Astrocyte (in vitro differentiated cells and primary cell): ENCODE results near the gene NT5C3B. TPM values are rescaled to one million over a fixed set of nuclear protein-coding genes. Genes with fewer than 3 reads are reported as not detected.
"Not testable (repeated sequence)": the region's sequence is repeated elsewhere in the genome, so short reads cannot be mapped to it uniquely, and the experiment has no call there.

Experiments
- DNase-seq: peaks from one replicate; pipeline ENCODE4 v3.0.0-alpha.2; 2010; ENCODE audit warnings: low read depth
- FAIRE-seq: peaks from 2 replicates; lab custom pipeline; 2011; peaks lifted over from hg19 to GRCh38; lab: Jason Lieb, UNC
- H2AFZ ChIP-seq: 2 replicates; pipeline ENCODE4 v1.6.0; 2012; ENCODE audit warnings: low read depth, low read length, inconsistent platforms
- H3K27ac ChIP-seq: 2 replicates; pipeline ENCODE4 v1.5.1; 2011; ENCODE audit warnings: low read depth, low read length, inconsistent platforms
- H3K27me3 ChIP-seq: 2 replicates; pipeline ENCODE4 v1.6.0; 2011; ENCODE audit warnings: low read length, inconsistent platforms; ENCODE audit not compliant: insufficient read depth
- H3K36me3 ChIP-seq: 2 replicates; pipeline ENCODE4 v1.5.1; 2011; ENCODE audit warnings: low read length, inconsistent platforms; ENCODE audit not compliant: insufficient read depth
- H3K4me1 ChIP-seq: 2 replicates; pipeline ENCODE4 v1.5.1; 2011; ENCODE audit warnings: low read length, inconsistent platforms; ENCODE audit not compliant: insufficient read depth
- H3K4me2 ChIP-seq: 2 replicates; pipeline ENCODE4 v1.6.0; 2012; ENCODE audit warnings: low read length, inconsistent platforms
- H3K4me3 ChIP-seq: 2 replicates; pipeline ENCODE4 v1.5.1; 2011; ENCODE audit warnings: low read depth, mild to moderate bottlenecking, low read length, inconsistent platforms; ENCODE audit not compliant: insufficient read depth
- H3K79me2 ChIP-seq: 2 replicates; pipeline ENCODE4 v1.6.0; 2012; ENCODE audit warnings: mild to moderate bottlenecking, low read length, inconsistent platforms; ENCODE audit not compliant: insufficient read depth
- H3K9ac ChIP-seq: 2 replicates; pipeline ENCODE4 v1.6.0; 2012; ENCODE audit warnings: mild to moderate bottlenecking, low read length, inconsistent platforms
- H3K9me3 ChIP-seq: 2 replicates; pipeline ENCODE4 v1.5.1; 2012; ENCODE audit warnings: low read depth, mild to moderate bottlenecking, low read length, inconsistent platforms; ENCODE audit not compliant: insufficient read depth
- H4K20me1 ChIP-seq: 2 replicates; pipeline ENCODE4 v1.6.0; 2012; ENCODE audit warnings: low read length, inconsistent platforms; ENCODE audit not compliant: insufficient read depth
- H3K27ac Mint-ChIP-seq: one replicate; pipeline ENCODE4 v1.8.0; 2021; ENCODE audit warnings: mild to moderate bottlenecking, mixed read lengths; ENCODE audit not compliant: unreplicated experiment
- H3K27me3 Mint-ChIP-seq: one replicate; pipeline ENCODE4 v1.8.0; 2021; ENCODE audit warnings: low read depth, mixed read lengths; ENCODE audit not compliant: unreplicated experiment
- H3K36me3 Mint-ChIP-seq: one replicate; pipeline ENCODE4 v1.8.0; 2021; ENCODE audit warnings: low read depth, mixed read lengths; ENCODE audit not compliant: unreplicated experiment
- H3K4me1 Mint-ChIP-seq: one replicate; pipeline ENCODE4 v1.8.0; 2021; ENCODE audit warnings: low read depth, mixed read lengths; ENCODE audit not compliant: unreplicated experiment
- H3K4me3 Mint-ChIP-seq: one replicate; pipeline ENCODE4 v1.8.0; 2021; ENCODE audit warnings: mild to moderate bottlenecking, moderate library complexity, mixed read lengths; ENCODE audit not compliant: unreplicated experiment
- H3K9me3 Mint-ChIP-seq: one replicate; pipeline ENCODE4 v1.8.0; 2021; ENCODE audit warnings: mild to moderate bottlenecking, mixed read lengths; ENCODE audit not compliant: unreplicated experiment
- EZH2 ChIP-seq: IDR thresholded peaks from 2 replicates; pipeline ENCODE4 v1.6.1; 2012; ENCODE audit warnings: mild to moderate bottlenecking, low read length, inconsistent platforms; ENCODE audit not compliant: insufficient read depth
- total RNA-seq: library from RNA; stranded (reverse); gene quantifications from 2 replicates; pipeline ENCODE4 v1.2.1, GENCODE V29; 2021
- TF ChIP-seq, protein P1 (sequence below): IDR thresholded peaks from 2 replicates; pipeline ENCODE4 v1.5.1; 2011; ENCODE audit warnings: low read depth, mild to moderate bottlenecking, inconsistent platforms, low read length, moderate library complexity; ENCODE audit not compliant: insufficient read depth

Gene NT5C3B
- total RNA-seq, 1 donor from 2014 or later = 56.1 TPM

DNA sequence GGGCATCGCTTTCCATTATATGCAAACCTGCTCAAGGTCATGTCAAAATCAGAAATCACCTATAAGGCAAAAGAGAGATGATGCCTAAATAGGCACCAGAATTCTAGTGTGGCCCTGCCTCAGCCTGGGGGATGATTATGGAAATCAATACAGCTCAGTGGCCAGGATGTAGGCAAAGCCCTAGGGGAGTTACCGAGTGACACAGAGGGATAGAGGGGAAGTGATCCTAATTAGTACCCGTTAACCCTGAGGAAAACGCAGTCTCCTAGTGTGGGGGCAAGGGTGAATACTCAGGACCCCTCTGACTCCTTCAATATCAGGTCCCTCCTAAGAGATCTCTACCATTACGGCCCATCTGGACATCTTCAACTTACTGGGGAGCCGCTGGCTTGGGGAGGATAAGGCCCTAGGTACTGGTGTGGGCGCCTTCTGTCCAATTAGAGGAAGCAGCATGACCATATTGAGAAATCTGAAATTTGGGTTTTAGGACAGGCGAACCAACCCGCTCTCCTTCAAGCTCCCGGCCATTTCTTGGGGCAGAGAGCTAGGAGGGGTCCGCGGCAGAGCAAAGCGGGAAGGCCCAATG lies 725 bp downstream of the NT5C3B start:
- H3K4me2 ChIP-seq = peak overlapping the region; percentile 88
- H2AFZ ChIP-seq = peak overlapping the region; percentile 93
- DNase-seq (no peak), FAIRE-seq (no peak)
- peak overlapping the region; percentile 73 for H3K4me3 ChIP-seq
- peaks cover 3% of the 10 kb centered on the region for H3K27me3 Mint-ChIP-seq
- H3K9me3 Mint-ChIP-seq = no peaks in the 10 kb centered on the region
- peaks cover 12% of the 10 kb centered on the region for H3K36me3 Mint-ChIP-seq
- no peak overlapping the region for H3K27ac ChIP-seq
- peaks cover 3% of the 10 kb centered on the region for H3K4me1 Mint-ChIP-seq
- H3K79me2 ChIP-seq = peaks cover 17% of the 10 kb centered on the region
- no peaks in the 10 kb centered on the region for H3K9me3 ChIP-seq
- H3K27ac Mint-ChIP-seq = peak overlapping the region; percentile 69
- peaks cover 7% of the 10 kb centered on the region for H3K4me1 ChIP-seq
- H3K9ac ChIP-seq = peak overlapping the region; percentile 80
- TF ChIP-seq, protein P1, sequence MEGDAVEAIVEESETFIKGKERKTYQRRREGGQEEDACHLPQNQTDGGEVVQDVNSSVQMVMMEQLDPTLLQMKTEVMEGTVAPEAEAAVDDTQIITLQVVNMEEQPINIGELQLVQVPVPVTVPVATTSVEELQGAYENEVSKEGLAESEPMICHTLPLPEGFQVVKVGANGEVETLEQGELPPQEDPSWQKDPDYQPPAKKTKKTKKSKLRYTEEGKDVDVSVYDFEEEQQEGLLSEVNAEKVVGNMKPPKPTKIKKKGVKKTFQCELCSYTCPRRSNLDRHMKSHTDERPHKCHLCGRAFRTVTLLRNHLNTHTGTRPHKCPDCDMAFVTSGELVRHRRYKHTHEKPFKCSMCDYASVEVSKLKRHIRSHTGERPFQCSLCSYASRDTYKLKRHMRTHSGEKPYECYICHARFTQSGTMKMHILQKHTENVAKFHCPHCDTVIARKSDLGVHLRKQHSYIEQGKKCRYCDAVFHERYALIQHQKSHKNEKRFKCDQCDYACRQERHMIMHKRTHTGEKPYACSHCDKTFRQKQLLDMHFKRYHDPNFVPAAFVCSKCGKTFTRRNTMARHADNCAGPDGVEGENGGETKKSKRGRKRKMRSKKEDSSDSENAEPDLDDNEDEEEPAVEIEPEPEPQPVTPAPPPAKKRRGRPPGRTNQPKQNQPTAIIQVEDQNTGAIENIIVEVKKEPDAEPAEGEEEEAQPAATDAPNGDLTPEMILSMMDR = no peak
- TF ChIP-seq EZH2 = no peak
- H3K4me3 Mint-ChIP-seq = peak overlapping the region; percentile 93
- H4K20me1 ChIP-seq = peaks cover 11% of the 10 kb centered on the region
- H3K36me3 ChIP-seq = peaks cover 14% of the 10 kb centered on the region
- no peaks in the 10 kb centered on the region for H3K27me3 ChIP-seq

DNA sequence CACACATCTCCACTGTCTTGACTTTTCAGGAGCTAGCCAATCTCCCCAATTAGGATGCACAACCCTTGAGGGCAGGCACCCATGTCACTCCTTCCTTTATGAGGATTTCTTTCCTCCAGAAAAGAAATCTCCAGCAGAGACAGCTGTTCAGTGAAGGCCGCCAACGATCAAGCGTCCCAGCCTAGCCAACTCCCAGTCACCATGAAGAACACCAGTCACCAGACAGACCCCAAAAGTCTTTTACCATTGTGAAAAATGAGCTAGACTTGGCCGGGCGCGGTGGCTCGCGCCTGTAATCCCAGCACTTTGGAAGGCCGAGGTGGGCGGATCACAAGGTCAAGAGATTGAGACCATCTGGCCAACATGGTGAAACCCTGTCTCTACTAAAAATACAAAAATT lies 6.1 kb downstream of the NT5C3B start:
- not testable (repeated sequence) for H3K27me3 ChIP-seq, H3K27ac Mint-ChIP-seq
- peaks cover 27% of the 10 kb centered on the region for H3K36me3 ChIP-seq

DNA sequence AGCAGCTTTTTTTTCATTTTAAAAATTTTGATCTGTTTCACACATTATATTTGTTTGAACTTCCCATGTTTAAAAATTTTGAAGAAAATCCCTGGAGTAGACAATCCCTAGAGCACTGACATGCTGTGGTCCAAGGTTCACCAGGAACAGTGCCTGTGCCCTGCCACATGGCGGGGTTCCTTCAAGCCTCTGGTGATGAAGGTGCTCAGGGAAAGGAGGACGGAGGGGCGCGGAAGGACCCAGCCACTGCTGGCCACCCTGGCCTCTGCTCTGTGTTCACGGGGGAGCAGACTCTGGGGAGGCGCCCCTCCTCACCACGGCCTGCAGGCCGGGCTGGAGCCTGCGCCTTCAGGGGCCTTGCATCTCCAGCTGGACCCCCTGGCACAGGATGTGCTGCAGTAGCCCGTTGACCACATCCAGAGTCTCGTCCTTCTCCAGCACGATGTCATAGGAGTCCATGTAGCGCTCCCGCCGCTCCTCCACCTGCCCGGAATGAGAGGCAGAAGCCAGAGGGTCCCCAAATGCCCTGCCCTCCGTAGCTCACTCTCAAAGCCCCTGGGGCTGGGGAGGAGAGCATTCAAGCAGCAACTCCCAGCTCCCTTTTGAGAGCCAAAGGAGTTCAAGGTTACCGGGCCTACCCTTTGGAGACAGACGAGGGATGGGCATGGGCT lies 10.7 kb downstream of the NT5C3B start:
- Histone ChIP-seq H3K9ac (no peak overlapping the region), H3K36me3 (peaks cover 18% of the 10 kb centered on the region), H4K20me1 (peaks cover 28% of the 10 kb centered on the region), H2AFZ (no peak overlapping the region), H3K9me3 (no peaks in the 10 kb centered on the region), H3K4me1 (no peaks in the 10 kb centered on the region), H3K4me2 (no peak overlapping the region), H3K79me2 (no peaks in the 10 kb centered on the region), H3K4me3 (no peak overlapping the region), H3K27me3 (no peaks in the 10 kb centered on the region), H3K27ac (no peak overlapping the region)
- Mint-ChIP-seq H3K36me3 (peaks cover 6% of the 10 kb centered on the region), H3K9me3 (no peaks in the 10 kb centered on the region), H3K4me3 (peak overlapping the region; percentile 27), H3K4me1 (no peaks in the 10 kb centered on the region), H3K27ac (no peak overlapping the region), H3K27me3 (no peaks in the 10 kb centered on the region)
- DNase-seq (no peak), FAIRE-seq (no peak)
- no peak for TF ChIP-seq EZH2
- TF ChIP-seq, protein P1 = no peak

More for the DNA sequence above, 6.1 kb downstream of the NT5C3B start:
- not testable (repeated sequence) for H3K27ac ChIP-seq, H3K4me1 ChIP-seq, H3K4me3 ChIP-seq, H3K4me3 Mint-ChIP-seq, H3K79me2 ChIP-seq, H2AFZ ChIP-seq, H4K20me1 ChIP-seq, H3K9me3 ChIP-seq, DNase-seq, FAIRE-seq, H3K4me2 ChIP-seq, H3K9me3 Mint-ChIP-seq, H3K27me3 Mint-ChIP-seq, H3K4me1 Mint-ChIP-seq, H3K9ac ChIP-seq
- H3K36me3 Mint-ChIP-seq = peaks cover 13% of the 10 kb centered on the region
